NCI-H446 (cell line): Measurements from ENCODE around the gene RAPGEF1.
"Not testable (repeated sequence)": the region's sequence is repeated elsewhere in the genome, so short reads cannot be mapped to it uniquely, and the experiment has no call there.

Experiments
- DNase-seq, 2 experiments: peaks; one replicate each; lab custom pipeline; 2025; lab: John Stamatoyannopoulos, UW

Gene RAPGEF1

GRCh38 chr9:131685753-131686706, 53.8 kb downstream of the RAPGEF1 start:
- no peak for DNase-seq

DNA sequence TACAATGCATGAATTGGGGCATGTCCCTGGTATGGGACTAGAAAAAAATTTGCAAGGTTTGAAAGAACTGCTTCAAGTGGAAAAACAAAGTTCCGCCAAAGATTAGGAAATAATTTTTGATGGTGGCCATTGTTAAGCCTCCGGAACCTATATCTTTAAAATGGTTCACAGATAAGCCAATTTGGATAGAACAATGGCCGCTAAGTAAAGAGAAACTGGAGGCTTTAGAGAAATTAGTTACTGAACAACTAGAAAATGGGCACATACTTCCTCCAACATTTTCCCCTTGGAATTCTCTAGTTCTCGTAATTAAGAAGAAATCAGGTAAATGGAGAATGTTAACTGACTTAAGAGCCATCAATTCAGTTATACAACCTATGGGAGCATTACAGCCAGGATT, 56.8 kb downstream of the RAPGEF1 start:
- not testable (repeated sequence) for DNase-seq

- no peak for DNase-seq
These were observed 57.6 kb downstream of the RAPGEF1 start for GRCh38 chr9:131682261-131682660.

DNA sequence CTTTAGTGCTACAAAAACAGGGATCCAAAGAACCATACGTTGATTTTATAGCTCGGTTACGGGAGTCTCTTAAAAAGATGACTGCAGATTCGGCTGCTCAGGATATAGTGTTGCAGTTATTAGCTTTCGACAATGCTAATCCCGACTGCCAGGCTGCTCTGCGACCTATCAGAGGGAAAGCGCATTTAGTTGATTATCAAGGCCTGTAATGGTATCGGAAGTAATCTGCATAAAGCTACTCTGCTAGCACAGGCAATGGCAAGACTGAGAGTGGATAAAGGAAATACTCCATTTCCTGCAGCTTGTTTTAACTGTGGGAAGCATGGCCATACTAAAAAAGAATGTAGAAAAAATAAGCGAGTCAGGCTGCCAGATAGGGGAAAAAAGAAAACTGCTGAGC, 58.0 kb downstream of the RAPGEF1 start:
- DNase-seq = not testable (repeated sequence)

DNA sequence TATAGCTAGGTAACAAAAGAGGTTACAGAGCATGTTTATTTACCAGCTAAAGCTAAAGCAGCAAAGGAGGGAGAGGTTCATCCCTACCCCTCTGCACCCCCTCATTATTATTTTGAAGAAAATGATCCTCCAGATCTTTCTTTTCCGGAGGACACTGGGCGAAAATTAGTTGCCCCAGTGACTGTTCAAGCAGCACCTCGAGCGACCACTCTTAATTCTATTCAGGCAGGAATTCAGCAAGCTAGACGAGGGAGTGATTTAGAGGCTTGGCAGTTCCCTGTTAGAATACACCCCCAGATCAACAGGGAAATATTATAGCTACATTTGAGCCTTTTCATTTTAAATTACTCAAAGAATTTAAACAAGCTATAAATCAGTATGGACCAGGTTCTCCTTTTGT, 58.8 kb downstream of the RAPGEF1 start:
- DNase-seq = not testable (repeated sequence)

DNA sequence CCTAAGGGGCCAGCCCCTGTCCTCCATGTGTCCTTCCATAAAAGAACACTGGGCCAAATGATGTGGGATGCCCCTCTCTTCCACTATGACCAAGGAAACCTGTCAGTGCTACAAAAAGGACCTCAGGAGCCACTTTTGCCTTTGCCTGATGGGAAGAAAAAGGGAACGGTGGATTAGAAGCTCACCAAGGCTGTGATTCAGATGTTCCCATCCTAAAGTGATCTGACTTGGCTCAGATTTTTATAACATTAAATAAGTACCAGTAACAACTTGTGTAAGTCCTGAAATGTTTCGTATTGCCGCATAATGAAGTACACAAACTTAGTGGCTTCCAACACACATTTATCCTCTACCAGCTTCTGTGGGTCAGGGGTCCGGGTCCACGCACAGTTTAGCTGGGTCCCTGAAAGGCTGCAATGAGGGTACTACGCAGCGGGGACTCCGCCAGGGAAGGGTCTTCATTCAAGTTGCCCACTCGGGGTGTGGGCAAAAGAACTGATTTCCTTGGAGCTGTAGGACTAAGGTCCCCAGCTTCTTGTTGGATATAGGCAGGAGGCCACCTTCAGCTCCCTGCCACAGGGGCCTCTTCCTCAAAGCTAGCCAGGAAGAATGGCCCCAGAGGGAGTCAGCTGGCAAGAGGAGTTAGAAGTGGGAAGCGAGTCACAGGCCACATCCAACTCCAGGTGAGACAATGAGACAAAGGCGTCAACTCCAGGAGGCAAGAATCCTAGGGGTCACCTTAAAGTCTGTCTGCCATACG, 60.4 kb downstream of the RAPGEF1 start:
- no peak for DNase-seq

DNA sequence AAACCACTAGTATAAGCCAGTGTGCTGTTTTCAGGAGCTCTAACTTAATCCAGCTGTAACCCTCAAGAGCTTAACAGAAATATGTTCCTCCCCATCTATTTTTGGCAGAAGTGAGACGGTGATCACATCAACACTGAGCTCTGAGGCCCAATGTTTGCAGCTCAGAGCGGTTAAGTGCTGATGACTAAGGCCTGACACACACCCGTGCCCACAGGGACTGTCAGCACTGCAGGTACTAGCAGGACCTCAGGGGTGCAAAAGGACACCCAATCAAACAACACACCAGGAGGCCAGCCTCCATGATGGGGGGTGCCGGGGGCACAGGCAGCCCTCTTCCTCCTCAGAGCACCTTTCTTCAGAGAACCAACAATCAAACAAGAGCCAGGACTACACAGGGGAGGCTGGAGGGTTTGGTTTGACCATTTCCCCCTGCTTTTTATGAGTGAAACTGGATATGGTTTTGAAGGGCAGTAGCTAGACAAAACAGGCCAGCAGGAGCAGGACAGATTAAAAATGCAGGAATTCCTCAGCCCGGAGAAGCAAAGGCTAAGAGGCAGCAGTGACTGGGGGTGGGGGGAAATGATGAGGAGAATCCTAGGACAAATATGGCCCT, 61.3 kb downstream of the RAPGEF1 start:
- no peak for DNase-seq

DNA sequence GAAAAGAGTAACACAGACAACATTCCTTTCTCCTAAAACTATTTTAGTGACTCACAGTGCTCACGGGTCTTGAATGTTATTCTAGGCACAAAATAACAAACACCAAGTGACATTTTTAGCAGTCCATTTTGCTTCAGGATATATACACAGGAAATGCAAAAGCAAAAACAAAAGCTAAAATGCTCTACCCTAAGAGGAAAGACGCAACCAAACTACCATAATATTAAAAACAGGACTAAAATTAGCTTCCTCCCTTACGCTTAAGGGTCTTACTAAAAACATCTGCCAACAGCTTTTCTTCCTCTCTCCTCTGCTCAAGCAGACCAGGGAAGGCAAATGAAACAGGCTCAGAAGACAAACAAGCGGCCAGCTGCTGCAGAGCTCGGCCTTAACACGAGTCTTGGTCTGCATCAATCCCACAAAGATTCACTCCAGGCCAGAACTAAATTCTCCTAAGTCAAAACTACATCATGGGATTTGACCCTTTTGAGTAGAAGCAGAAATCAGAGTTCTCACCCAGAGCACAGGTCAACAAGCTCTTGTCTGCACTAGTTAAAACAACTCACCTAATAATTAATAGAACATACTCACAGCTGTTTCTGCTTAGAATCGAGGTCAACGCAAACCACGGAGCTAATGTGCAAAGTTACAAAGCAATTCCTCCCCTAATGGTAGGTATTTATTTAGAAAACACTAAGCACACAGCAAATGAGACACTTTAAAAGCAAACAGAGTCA, 62.3 kb downstream of the RAPGEF1 start:
- DNase-seq = no peak

GRCh38 chr9:131677049-131677443, 62.8 kb downstream of the RAPGEF1 start:
- no peak for DNase-seq

DNA sequence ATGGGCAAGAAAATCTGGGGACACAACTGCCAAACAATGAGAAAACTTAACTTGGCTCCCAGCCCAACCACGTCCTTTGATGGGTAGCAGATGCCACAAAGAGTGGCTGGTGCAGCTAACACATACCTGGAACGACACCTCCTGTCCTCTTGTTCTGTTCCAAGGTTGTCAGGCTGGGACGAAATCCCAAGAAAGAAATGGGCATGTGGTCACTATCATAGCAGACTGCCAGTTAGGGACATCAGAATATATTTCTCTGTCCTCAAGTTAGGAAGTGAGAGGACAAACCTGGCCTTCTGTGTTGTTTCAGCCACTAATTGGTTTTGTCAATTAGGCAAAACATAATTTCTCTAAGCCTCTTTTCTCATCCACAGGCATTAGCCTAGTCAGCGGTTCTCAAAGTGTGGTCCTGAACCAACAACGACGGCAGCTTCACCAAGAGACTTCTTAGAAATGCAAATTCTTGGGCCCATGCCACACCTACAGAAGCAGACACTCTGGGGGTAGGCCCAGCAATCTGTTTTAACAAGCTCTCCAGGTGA, 63.4 kb downstream of the RAPGEF1 start:
- no peak for DNase-seq

- no peak for DNase-seq
These were observed 64.3 kb downstream of the RAPGEF1 start for GRCh38 chr9:131675437-131676022.

DNA sequence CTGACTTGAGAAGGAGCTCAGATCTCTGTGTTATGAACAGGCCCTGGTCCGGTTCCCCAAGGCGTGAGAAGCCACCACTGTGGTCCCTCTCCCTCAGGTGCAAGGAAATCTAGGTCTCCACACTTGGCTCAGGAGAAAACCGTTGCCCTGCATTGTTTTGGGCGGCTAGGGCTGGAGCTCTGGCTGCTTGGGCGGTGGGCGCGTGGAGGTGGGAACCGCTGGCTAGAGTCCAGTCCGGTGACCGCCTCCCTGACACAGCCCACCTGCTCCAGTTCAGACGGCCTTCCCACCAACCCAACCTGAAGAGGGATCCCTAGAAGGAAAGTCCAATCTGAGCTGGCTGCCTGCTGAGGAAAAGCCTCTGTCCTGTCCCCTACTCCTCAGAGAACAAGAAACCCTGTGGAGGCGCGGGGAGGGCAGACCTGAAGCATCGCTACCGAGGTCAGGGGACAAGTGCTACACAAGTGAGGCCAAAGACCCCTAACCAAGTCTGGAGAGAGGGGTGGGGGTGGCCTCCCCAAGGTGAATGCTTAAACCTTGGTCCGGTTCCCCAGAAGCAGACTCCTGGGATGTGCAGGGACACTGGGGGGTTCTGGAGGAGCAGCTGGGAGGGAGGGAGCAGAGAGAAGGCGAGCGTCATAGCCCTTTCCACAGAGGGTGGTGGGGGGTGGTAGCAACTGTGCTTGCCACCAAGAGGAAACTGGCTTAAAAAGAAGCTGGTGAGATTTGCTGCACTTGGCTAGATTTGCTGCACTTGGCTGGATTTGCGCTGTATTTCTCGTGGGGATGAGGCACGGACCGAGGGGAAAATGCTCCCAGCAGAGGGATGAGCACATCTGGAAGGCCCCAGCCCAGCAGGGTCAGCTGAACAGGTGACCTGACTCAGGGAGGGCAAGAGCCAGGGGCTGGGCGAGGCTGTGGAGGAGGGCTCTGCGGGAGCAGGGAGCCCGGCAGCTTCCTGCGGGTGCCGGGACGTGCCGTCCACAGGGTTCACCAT, 65.2 kb downstream of the RAPGEF1 start:
- no peak for DNase-seq

DNA sequence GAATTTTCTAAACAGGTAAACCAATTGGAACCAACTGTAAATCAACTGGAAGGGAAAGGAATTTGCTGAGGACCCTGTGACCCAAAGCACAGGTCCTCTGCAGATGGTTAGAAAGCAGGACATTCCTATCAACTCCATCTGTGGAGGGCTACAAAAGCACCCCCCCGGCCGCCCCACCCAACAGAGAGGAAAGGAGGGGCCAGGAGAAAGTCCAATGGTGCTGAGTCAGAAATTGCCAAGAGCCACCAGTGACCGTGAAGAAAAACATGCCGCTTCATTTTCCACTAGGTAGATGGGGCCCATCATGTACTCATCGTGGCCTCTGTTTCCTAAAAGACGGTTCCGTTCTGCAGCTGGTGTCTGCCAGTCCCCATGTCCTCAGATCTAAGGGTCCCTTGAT, 66.3 kb downstream of the RAPGEF1 start:
- no peak for DNase-seq

GRCh38 chr9:131673068-131673467, 66.8 kb downstream of the RAPGEF1 start:
- no peak for DNase-seq

DNA sequence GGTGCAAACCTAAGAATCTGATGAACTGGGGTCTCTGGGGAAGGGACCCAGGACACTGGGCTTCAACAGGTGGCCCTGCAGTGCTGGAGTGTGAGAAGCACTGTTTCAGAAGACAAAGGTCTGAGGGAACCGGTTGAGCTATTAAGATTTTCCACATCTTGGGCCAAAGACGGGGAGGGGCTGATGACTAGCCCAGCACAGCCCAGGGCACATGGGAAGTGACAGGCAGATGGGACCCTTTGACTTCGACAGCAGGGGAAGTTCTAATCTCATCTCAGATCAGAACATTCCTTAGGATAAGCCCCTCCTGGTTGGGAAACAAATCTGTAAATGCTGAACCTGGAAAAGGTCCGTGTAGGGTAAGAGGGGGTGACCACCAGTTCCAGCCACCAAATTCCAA, 67.4 kb downstream of the RAPGEF1 start:
- no peak for DNase-seq

DNA sequence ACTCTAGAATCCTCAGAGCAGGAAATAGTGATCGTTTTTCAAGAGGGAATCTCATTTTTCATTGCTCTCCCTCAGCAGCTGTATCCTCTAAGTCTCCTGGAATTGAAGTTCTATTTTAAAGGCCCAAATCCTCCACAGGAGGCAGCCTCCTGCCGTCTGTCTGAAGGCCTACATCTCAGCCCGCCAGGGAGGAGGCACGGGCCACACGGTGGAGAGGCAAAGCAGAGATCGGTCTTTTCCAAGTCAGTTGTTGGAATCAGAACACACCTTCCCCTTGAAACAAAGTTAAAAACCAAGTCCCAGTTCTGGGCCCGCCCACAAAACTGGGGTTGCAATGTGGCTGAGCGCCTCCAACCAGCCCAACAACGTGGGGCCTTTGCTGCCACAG, 68.7 kb downstream of the RAPGEF1 start:
- DNase-seq = no peak

DNA sequence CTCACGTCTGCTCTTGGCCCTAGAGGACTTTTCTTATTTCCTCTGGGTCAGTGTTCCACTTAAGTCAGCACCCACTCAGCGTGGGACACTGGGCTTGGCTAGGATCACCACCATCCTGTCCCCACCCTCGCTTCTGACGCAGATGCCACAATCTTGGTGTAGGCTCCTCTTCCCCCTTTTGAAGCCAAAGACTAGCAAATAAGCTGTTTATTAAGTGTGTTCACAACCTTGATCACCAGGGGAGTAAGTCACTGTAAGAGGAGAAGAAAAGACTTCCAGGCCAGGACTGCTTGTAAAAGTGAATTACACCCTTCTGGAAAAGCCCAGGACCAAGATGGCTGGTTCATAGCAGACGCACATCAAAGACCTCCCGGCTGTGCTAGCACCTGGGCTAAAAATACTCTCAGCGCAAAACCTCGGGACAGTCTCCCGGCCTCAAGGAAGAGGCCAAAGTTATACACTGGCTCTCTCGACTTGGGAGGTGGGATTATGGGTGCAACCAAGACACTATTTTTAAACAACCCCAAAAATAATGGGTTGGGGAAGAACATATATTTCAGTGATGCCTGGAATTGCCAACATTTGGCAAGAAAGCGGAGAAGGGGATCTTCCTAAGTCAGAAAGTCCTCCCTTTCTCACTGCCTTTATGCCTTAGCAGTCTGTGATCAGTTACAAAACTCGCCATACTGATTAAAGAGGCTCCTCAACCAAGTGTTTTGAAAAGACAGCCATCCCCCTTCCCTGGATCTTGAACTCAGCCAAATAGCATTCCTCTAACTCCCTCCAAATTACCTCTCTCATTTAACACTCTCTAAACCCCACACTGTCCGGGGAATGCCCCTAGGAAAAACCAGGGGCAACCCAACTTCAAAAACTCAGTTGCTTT, 69.4 kb downstream of the RAPGEF1 start:
- no peak for DNase-seq

- no peak for DNase-seq
These were observed 70.4 kb downstream of the RAPGEF1 start for GRCh38 chr9:131669269-131670157.
